GM12891 (cell line): ENCODE data around the gene ARSJ.

Source experiments
- POLR2A ChIP-seq: IDR thresholded peaks from 2 replicates; pipeline ENCODE4 v1.6.1; 2011; ENCODE audit warnings: low read depth, low read length, control low read depth
- POLR2AphosphoS5 ChIP-seq: IDR thresholded peaks from 2 replicates; pipeline ENCODE4 v1.6.1; 2011; ENCODE audit warnings: low read depth, low read length, control low read depth
- TAF1 ChIP-seq: IDR thresholded peaks from 2 replicates; pipeline ENCODE4 v1.6.1; 2011; ENCODE audit warnings: low read depth, low read length, control low read depth

GRCh38 chr4:113851816-113852215 lies 127.6 kb downstream of the ARSJ start:
- no peak for TF ChIP-seq POLR2A
- TF ChIP-seq POLR2AphosphoS5, result no peak
- no peak for TF ChIP-seq TAF1
